HG02571 (cell line): ENCODE results near the gene COBL.

Experiments
- ATAC-seq: cut with Tn5 transposase; IDR thresholded peaks from one replicate; pipeline ENCODE4 v1.9.1; 2021; ENCODE audit warnings: mild to moderate bottlenecking, moderate library complexity; ENCODE audit not compliant: unreplicated experiment

COBL gene

GRCh38 chr7:51062222-51062987, 254.2 kb downstream of the COBL start:
- ATAC-seq, result no peak

- no peak for ATAC-seq
Observed at GRCh38 chr7:51060536-51060935, 256.1 kb downstream of the COBL start.

GRCh38 chr7:51059504-51060142, 257.0 kb downstream of the COBL start:
- no peak for ATAC-seq

GRCh38 chr7:51058764-51059163, 257.8 kb downstream of the COBL start:
- no peak for ATAC-seq

GRCh38 chr7:51055039-51055840, 261.4 kb downstream of the COBL start:
- no peak for ATAC-seq

GRCh38 chr7:51054231-51054630, 262.4 kb downstream of the COBL start:
- no peak for ATAC-seq

- no peak for ATAC-seq
Observed at GRCh38 chr7:51053160-51053925, 263.3 kb downstream of the COBL start.

- ATAC-seq, result no peak
Observed at GRCh38 chr7:51046482-51046881, 270.1 kb downstream of the COBL start.

- no peak for ATAC-seq
Observed at GRCh38 chr7:51046103-51046466, 270.5 kb downstream of the COBL start.

GRCh38 chr7:51045319-51046102, 271.1 kb downstream of the COBL start:
- ATAC-seq, result no peak

- no peak for ATAC-seq
Observed at GRCh38 chr7:51043461-51043860, 273.1 kb downstream of the COBL start.

- ATAC-seq, result no peak
Observed at GRCh38 chr7:51040787-51041186, 275.8 kb downstream of the COBL start.

- ATAC-seq, result no peak
Observed at GRCh38 chr7:51038573-51038972, 278.0 kb downstream of the COBL start.

- ATAC-seq, result no peak
Observed at GRCh38 chr7:51035716-51036115, 280.9 kb downstream of the COBL start.

GRCh38 chr7:51034521-51035264, 281.9 kb downstream of the COBL start:
- no peak for ATAC-seq

GRCh38 chr7:51033727-51034520, 282.7 kb downstream of the COBL start:
- no peak for ATAC-seq

- no peak for ATAC-seq
Observed at GRCh38 chr7:51031791-51032515, 284.7 kb downstream of the COBL start.

- ATAC-seq, result no peak
Observed at GRCh38 chr7:51031216-51031615, 285.4 kb downstream of the COBL start.
